ENCODE measurements around the gene FADS2. TPM values are rescaled to one million over a fixed set of nuclear protein-coding genes. Genes with fewer than 3 reads are reported as not detected.

FADS2 gene
- total RNA-seq, 4 donors from 2014 or later = 2.2 to 13.7 (median 6.8) TPM

- 36 to 49% methylated on average over 2 of the region's 2 CpGs for WGBS, 2 donors
- Histone ChIP-seq H3K4me1 (peaks cover 15 to 51% (median 19%) of the 10 kb centered on the region in 3 donors), H3K9me3 (no peaks in the 10 kb centered on the region), H3K27me3 (peaks cover 0 to 24% (median 3%) of the 10 kb centered on the region in 4 donors), H3K36me3 (no peaks in the 10 kb centered on the region), H3K27ac (peak overlapping the region; percentile 63 to 83 (median 77)), H3K4me3 (no peak overlapping the region)
- DNase-seq = no peak
- intact Hi-C loops (cut with DNase I) = no loop called here
- TF ChIP-seq CTCF (IDR thresholded peaks at IDR 0.05) (no peak), POLR2A (IDR thresholded peaks at IDR 0.05) (no peak)
Observed at GRCh38 chr11:61820174-61820573, 7.9 kb upstream of the FADS2 start.

GRCh38 chr11:61826930-61827570, 1.1 kb upstream of the FADS2 start:
- peaks cover 13 to 52% (median 21%) of the 10 kb centered on the region in 3 donors for H3K4me1 ChIP-seq
- peaks cover 0 to 35% (median 3%) of the 10 kb centered on the region in 4 donors for H3K27me3 ChIP-seq
- no peak for DNase-seq
- H3K9me3 ChIP-seq = no peaks in the 10 kb centered on the region
- no peak for TF ChIP-seq CTCF (IDR thresholded peaks at IDR 0.05)
- TF ChIP-seq POLR2A (IDR thresholded peaks at IDR 0.05) = no peak
- no peaks in the 10 kb centered on the region for H3K36me3 ChIP-seq
- H3K4me3 ChIP-seq = peak overlapping the region; percentile 13 to 68 (median 52)
- intact Hi-C loops (cut with DNase I) = no loop called here
- 33 to 52% methylated on average over 16 to 22 of the region's 23 CpGs for WGBS, 2 donors
- H3K27ac ChIP-seq = peak overlapping the region; percentile 52 to 85 (median 66)

GRCh38 chr11:61828379-61828628, 204 bp downstream of the FADS2 start:
- intact Hi-C loops (cut with DNase I) = no loop called here
- Histone ChIP-seq H3K27ac (peak overlapping the region; percentile 52 to 85 (median 66)), H3K4me1 (peaks cover 13 to 52% (median 21%) of the 10 kb centered on the region in 3 donors), H3K4me3 (peak overlapping the region; percentile 13 to 68 (median 52)), H3K36me3 (no peaks in the 10 kb centered on the region), H3K27me3 (peaks cover 0 to 39% (median 3%) of the 10 kb centered on the region in 4 donors), H3K9me3 (no peaks in the 10 kb centered on the region)
- no peak for DNase-seq
- TF ChIP-seq CTCF (IDR thresholded peaks at IDR 0.05) (no peak), POLR2A (IDR thresholded peaks at IDR 0.05) (no peak)
- 0 to 1% methylated on average over 1 to 13 of the region's 16 CpGs for whole genome bisulfite sequencing, 2 donors

GRCh38 chr11:61828629-61829407, 718 bp downstream of the FADS2 start:
- Histone ChIP-seq H3K27ac (peak overlapping the region; percentile 52 to 85 (median 66)), H3K4me1 (peaks cover 13 to 52% (median 21%) of the 10 kb centered on the region in 3 donors), H3K36me3 (no peaks in the 10 kb centered on the region), H3K4me3 (peak overlapping the region; percentile 13 to 68 (median 52)), H3K9me3 (no peaks in the 10 kb centered on the region), H3K27me3 (peaks cover 0 to 39% (median 3%) of the 10 kb centered on the region in 4 donors)
- intact Hi-C loops (cut with DNase I) = no loop called here
- WGBS, 2 donors = 6 to 38% methylated on average over 4 to 26 of the region's 55 CpGs
- TF ChIP-seq CTCF (IDR thresholded peaks at IDR 0.05) (peak in 2 of 6 experiments; percentile 24 to 34), POLR2A (IDR thresholded peaks at IDR 0.05) (no peak)
- DNase-seq = no peak

- Histone ChIP-seq H3K27ac (peak overlapping the region in 3 of 4 donors; percentile 39 to 85 (median 58)), H3K9me3 (no peaks in the 10 kb centered on the region), H3K4me3 (no peak overlapping the region), H3K27me3 (peaks cover 0 to 39% (median 3%) of the 10 kb centered on the region in 4 donors), H3K36me3 (no peaks in the 10 kb centered on the region), H3K4me1 (peaks cover 17 to 62% (median 25%) of the 10 kb centered on the region in 3 donors)
- intact Hi-C loops (cut with DNase I) = no loop called here
- 83 to 89% methylated on average over 3 to 4 of the region's 4 CpGs for WGBS, 2 donors
- no peak for TF ChIP-seq POLR2A (IDR thresholded peaks at IDR 0.05)
- TF ChIP-seq CTCF (IDR thresholded peaks at IDR 0.05) = no peak
- no peak for DNase-seq
Observed at GRCh38 chr11:61829806-61830205, 1.7 kb downstream of the FADS2 start.
